Measurements from ENCODE around the gene IGF2BP3.

Gene IGF2BP3

DNA sequence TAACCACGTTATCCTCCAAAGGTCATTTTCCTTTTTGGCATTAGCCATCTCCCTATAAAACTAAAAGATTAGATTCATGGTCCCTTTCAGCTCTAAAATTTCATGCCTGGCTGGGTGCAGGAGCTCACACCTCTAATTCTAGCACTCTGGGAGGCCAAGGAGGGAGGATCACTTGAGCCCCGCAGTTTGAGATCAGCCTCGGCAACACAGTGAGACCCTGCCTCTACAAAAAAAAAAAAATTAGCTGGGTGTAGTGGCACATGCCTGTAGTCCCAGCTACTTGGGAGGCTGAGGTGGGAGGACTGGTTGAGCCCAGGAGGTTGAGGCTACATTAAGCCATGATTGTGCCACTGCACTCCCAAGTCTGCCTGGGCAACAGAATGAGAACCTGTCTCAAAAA lies 114.1 kb downstream of the IGF2BP3 start:
- peaks cover 2% of the 10 kb centered on the region for H3K36me3 ChIP-seq (ENCODE audit: control insufficient read depth, insufficient read depth, low read length)

DNA sequence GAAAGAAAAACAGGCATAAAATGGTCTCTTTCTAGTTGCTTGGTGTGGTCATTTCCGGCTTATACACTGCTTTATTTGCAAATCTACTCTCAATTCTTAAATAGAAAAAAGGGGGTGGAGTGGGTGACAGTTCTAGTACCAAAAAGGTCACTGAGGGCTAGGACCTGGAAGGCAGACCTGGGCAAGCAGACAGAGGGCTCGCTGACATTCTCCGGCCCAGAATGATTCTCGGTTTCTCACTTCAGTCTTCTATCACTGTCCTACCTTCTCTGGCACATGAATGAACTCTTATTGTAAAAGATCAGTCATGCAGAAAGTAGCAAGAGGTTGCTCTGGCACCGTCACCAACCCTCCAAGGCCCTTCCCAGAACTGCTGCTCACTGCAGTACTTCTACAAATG lies 117.1 kb downstream of the IGF2BP3 start:
- TF ChIP-seq, protein P1, sequence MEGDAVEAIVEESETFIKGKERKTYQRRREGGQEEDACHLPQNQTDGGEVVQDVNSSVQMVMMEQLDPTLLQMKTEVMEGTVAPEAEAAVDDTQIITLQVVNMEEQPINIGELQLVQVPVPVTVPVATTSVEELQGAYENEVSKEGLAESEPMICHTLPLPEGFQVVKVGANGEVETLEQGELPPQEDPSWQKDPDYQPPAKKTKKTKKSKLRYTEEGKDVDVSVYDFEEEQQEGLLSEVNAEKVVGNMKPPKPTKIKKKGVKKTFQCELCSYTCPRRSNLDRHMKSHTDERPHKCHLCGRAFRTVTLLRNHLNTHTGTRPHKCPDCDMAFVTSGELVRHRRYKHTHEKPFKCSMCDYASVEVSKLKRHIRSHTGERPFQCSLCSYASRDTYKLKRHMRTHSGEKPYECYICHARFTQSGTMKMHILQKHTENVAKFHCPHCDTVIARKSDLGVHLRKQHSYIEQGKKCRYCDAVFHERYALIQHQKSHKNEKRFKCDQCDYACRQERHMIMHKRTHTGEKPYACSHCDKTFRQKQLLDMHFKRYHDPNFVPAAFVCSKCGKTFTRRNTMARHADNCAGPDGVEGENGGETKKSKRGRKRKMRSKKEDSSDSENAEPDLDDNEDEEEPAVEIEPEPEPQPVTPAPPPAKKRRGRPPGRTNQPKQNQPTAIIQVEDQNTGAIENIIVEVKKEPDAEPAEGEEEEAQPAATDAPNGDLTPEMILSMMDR (IDR thresholded peaks at IDR 0.05; ENCODE audit: insufficient read depth, low read length, poor library complexity, severe bottlenecking), result no peak
- peak; percentile 58 for DNase-seq (ENCODE audit: extremely low read depth, insufficient read length)
- H3K27me3 ChIP-seq (replicated peaks; ENCODE audit: control insufficient read depth, insufficient read depth, low read length), result no peaks in the 10 kb centered on the region
- H3K36me3 ChIP-seq (ENCODE audit: control insufficient read depth, insufficient read depth, low read length), result no peaks in the 10 kb centered on the region; the same call in 1 of the 2 replicates
- H3K4me3 ChIP-seq (replicated peaks; ENCODE audit: low read depth, low read length), result no peak overlapping the region; the same call in 1 of the 2 replicates

More for the DNA sequence above, 114.1 kb downstream of the IGF2BP3 start:
- TF ChIP-seq, protein P1 (IDR thresholded peaks at IDR 0.05; ENCODE audit: insufficient read depth, low read length, poor library complexity, severe bottlenecking), result no peak
- no peaks in the 10 kb centered on the region for H3K27me3 ChIP-seq (replicated peaks; ENCODE audit: control insufficient read depth, insufficient read depth, low read length)
- no peak overlapping the region for H3K4me3 ChIP-seq (replicated peaks; ENCODE audit: low read depth, low read length)
- no peak for DNase-seq (ENCODE audit: extremely low read depth, insufficient read length)

DNA sequence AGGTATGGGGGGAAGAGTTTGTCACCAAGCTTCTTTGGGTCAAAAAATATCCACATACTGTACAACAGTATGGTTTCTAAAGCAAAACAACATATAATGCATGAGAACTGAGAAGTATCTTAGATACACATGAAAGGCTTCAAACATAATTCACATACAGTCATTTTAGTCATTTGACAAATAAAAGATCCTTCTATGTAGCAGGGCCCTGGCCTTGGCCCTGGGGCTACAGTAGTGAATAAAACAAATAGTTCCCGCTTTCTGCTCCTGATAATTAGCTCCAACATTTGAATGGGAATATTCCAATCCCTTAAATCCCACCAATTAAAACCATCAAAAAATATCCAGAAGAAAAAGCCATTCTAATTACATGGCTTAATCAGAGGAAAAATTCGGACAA lies 119.8 kb downstream of the IGF2BP3 start:
- no peaks in the 10 kb centered on the region for H3K27me3 ChIP-seq (replicated peaks; ENCODE audit: control insufficient read depth, insufficient read depth, low read length)

DNA sequence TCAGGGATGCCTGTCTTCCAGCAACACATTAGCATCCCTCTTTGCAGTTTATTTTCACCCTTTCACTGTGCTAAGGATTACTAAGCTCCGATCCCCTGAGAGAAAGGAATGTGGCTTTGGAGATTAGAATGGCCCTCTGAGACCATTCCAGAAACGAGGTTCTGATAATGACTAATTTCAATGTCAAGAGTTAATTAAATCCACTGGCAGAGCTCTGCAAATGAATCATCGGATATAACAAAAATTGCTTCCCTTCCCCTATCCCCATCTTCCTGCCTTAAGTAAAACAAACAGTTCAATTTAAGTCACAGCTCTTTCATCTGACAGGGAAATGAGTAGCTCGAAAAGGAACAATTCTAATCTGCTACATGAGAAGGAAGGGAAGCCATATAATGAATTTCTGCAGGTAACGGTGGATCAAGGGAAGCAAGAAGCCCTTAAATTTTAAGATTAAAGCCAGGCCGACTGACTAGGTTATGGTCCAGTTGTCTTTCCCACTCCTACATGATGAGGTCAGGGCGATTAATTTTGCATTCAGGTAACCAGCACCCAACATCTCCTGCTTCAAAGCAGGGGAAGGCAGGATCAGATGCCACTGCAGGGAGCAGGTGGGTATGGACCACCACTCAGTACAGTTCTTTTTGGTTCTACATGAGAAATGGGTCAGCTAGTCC lies 120.7 kb downstream of the IGF2BP3 start:
- TF ChIP-seq, protein P1 (IDR thresholded peaks at IDR 0.05; ENCODE audit: insufficient read depth, low read length, poor library complexity, severe bottlenecking), result no peak
- DNase-seq (ENCODE audit: extremely low read depth, insufficient read length), result no peak
- no peak overlapping the region for H3K4me3 ChIP-seq (replicated peaks; ENCODE audit: low read depth, low read length)
- H3K36me3 ChIP-seq (ENCODE audit: control insufficient read depth, insufficient read depth, low read length), result peaks cover 3% of the 10 kb centered on the region
- no peaks in the 10 kb centered on the region for H3K27me3 ChIP-seq (replicated peaks; ENCODE audit: control insufficient read depth, insufficient read depth, low read length)

More for the DNA sequence above, 119.8 kb downstream of the IGF2BP3 start:
- no peak overlapping the region for H3K4me3 ChIP-seq (replicated peaks; ENCODE audit: low read depth, low read length)
- peaks cover 3% of the 10 kb centered on the region for H3K36me3 ChIP-seq (ENCODE audit: control insufficient read depth, insufficient read depth, low read length)
- DNase-seq (ENCODE audit: extremely low read depth, insufficient read length), result no peak
- TF ChIP-seq, protein P1 (IDR thresholded peaks at IDR 0.05; ENCODE audit: insufficient read depth, low read length, poor library complexity, severe bottlenecking), result no peak

DNA sequence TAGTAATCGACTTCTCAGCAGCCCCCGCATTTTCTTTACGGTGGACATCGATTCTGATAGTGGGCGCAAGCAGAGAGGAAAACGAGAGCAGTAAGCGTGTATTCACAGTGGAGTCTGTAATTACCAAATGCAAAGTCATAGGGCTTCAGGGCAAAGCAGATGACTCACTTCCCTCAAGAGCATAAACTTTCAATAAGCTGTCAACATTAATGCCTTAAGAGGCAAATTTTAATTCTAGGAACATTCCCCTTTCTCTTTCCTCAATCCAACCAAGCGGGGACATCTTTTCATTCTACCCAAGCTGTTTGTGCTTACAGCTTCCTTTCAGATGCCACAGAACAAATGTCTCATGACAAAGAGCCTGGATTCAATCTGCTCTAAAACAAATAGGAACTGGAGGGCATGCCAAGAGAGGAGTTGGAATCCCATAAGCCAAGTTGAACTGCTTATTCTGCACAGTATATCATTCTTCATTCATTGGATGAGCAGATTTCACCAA lies 122.6 kb downstream of the IGF2BP3 start:
- TF ChIP-seq, protein P1 (IDR thresholded peaks at IDR 0.05; ENCODE audit: insufficient read depth, low read length, poor library complexity, severe bottlenecking), result no peak
- DNase-seq (ENCODE audit: extremely low read depth, insufficient read length), result no peak
- H3K27me3 ChIP-seq (replicated peaks; ENCODE audit: control insufficient read depth, insufficient read depth, low read length), result no peaks in the 10 kb centered on the region
- H3K36me3 ChIP-seq (ENCODE audit: control insufficient read depth, insufficient read depth, low read length), result peaks cover 3% of the 10 kb centered on the region
- no peak overlapping the region for H3K4me3 ChIP-seq (replicated peaks; ENCODE audit: low read depth, low read length)

Measured in GM06990 (cell line).